ENCODE data around the gene SPDEF.

- no peak for TF ChIP-seq CHD1 (IDR thresholded peaks at IDR 0.05; ENCODE audit: low read depth, low read length)
- TF ChIP-seq POLR2A (IDR thresholded peaks at IDR 0.05; ENCODE audit: low read depth, low read length) = no peak
- TF ChIP-seq CTCF (IDR thresholded peaks at IDR 0.05 in 2 of 3, conservative IDR thresholded peaks at IDR 0.05 in 1 of 3; ENCODE audit: control insufficient read depth in 2 of 3, extremely low read depth in 1 of 3, insufficient read depth in 1 of 3, low read depth in 3 of 3, low read length in 3 of 3) = no peak
- no peak for TF ChIP-seq RCOR1 (conservative IDR thresholded peaks at IDR 0.05; ENCODE audit: low read depth, low read length)
- TF ChIP-seq ATF2 (IDR thresholded peaks at IDR 0.05; ENCODE audit: low read length) = no peak
- TF ChIP-seq RAD21 (IDR thresholded peaks at IDR 0.05; ENCODE audit: insufficient read depth, low read depth, low read length) = no peak
Measured at GRCh38 chr6:34525431-34526175, 30.5 kb downstream of the SPDEF start.

Measured in GM12878 (cell line).